Brain pericyte (primary cell): ENCODE data around the gene PPP2R2D.

ENCODE experiments used
- DNase-seq: peaks from one replicate; pipeline ENCODE4 v3.0.0-alpha.2; 2012; ENCODE audit warnings: low read depth, low spot score

PPP2R2D gene

DNA sequence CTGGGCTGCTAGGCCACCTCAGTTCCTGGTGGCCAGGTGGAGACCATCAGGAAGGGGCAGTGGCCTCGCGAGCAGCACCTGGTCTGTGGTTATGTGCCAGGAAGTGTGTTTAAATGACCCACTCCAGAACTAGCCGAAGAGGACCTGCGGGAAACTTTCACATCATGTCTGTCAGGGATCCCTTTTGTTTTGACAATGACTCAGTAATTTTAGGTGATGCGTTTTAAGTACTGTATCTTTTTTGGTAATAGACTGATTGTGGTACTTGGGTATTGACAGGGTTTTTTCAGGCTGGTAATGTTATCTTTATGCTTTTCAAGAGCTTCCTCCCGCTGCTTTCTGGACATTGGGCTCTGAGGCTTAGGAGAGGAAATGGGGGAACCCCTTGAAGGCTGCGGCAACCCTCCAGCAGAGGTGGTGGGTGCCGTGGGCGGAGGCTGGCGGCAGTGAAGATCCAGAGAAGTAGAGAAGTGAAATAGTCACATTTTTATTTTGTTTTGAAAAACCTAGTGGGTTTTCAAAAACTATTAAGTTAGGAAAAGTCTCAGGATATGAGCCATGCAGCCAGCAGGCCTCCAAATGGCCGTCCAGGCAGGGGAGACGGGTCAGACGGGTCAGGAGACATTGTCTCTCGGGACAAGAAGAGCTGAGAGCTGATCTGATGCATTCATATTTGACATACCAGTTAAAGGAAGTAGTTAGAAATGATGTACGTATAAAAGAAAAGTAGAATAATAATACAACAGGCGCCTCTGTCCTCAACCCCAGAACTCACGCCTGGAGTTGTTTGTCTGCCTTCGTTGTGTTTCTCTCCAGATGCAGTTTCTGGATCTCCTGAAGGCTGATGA lies 27.7 kb downstream of the PPP2R2D start:
- DNase-seq = no peak

DNA sequence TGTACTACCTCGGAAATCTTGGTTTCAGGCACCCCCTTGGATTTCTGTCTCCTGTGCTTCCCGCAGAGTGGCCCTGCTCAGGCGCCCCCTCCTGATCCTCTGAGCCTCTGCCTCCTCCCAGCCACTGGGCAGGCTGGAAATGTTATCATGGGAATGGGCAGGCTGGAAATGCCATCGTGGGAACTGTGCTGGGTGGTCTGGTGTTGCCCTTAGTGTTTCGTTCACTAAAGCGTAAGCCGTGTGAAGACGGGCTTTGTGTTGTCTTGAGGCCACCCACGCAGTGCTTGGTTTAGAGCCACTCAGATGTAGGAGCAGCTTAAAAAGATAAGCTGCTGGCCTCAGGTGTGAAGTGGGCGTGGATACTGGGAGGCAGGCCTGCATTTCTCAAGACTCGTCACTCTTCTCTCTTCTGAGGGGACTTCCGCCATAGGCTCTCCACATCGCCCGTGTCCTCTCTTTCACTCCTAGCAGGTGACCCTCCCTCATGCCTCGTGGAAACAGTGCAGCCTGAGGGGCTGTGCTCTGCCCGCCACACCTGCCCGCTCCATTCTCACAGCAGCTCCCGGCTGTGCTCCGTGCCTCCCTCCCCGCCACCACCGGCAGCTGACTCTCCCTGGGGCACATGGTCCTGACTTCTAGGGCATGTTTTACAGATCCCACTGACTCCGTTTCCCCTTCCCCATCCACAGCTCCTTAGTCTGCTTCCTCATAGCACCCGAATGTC lies 28.5 kb downstream of the PPP2R2D start:
- no peak for DNase-seq

GRCh38 chr10:131930150-131930549 lies 29.3 kb downstream of the PPP2R2D start:
- no peak for DNase-seq

DNA sequence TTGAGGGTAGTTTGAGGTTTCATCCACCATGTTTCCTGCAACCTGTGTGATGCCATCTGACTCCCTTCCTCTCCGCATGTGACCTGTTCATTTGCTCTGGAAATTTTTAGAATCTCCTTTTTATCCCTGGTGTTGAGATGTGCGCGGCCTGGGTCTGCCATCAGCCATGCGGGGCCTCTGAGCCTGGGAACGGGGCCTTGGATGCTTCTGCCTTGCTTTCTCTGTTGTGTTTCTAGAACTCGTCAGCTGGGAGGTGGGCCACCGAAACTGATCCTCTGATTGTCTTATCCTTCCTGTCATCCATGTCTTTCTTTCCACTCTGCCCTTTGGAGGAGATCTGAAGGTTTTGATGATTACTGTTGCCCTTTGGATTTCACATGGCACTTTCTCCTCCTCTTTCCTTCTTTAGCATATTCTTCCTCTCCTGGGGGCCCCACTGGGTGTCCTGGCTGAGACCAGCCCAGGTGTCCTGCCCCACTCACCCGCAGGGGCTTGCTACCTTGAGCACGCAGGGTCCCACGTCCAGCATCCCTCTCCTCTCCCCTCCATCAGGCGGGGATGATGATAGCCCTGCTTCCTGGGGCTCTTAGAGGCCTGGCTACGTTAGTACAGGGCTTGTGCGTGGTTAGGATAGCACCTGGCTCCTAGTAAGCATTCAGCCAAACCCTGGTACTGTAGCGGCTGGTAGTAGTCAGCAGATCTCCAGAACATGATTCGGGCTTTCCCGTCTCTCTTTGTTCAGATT lies 29.9 kb downstream of the PPP2R2D start:
- no peak for DNase-seq

DNA sequence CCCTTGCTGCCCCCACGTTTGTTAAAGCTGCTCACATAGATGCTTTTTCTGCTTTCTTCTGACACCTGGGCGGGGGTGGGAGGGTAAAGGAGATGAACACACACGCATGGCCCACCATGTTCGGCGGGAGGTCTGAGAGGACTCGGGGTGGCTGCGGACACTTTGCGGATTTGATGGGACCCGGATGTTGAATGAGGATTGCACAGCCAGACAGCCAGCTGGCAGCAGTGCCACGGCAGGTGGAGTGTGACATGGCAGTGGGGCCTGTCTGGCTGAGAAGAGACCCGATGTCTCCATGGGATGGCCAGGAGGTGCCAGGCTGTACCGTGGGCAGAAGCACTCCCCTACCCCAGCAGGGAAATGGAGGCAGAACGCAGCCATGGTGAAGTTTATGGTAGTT lies 31.2 kb downstream of the PPP2R2D start:
- no peak for DNase-seq

DNA sequence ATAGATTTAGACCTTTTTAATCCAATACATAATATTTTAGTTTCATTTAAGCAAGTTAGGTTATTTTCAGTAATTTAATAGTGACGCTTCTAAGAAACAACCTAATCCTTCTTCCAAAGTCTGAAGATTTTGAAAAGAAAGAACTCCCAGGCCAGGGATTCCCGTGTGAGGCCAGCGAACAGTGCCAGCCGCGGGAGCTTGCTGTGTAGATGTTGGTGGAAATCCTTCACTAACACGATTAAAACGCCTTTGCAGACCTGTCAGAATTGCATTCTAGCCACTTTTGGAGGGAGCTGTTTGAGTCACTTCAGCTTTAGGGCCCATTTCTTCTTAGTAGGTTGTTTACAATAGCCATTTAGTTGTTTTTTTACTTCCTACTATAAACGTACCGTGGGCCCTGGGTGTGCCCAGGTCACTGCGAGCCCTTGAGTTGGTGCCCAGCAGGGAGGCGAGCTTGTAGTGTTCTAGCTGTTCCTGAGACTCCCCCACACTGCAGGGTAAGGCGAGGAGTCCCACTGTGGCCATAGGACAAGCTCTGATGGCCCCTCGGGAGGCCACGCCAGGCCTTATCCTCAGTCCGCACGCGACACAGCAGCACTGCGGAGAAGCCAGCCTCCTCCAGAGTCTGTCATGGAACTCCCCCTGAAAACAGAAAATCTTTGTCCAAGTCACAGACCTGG lies 32.3 kb downstream of the PPP2R2D start:
- DNase-seq = no peak

DNA sequence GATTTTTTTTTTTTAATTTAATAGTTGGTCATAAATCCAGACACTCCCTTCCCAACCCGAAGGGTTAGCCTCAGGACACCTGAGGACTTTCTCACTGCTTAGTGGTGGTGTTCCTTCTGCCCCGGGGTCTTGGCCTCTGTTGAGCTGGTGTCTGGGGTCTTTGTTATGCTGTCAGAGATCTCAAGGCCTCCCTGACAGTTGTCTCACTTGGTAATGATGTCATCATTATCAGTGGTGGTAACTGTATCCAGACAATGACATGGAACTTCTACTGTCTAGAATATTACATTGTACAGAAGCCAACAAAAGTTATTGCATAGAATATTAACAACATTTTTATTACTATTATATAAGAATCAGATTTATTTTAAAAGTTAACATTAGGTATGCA lies 32.9 kb downstream of the PPP2R2D start:
- no peak for DNase-seq

- DNase-seq = no peak
Measured at GRCh38 chr10:131934769-131935168, 34.0 kb downstream of the PPP2R2D start.

DNA sequence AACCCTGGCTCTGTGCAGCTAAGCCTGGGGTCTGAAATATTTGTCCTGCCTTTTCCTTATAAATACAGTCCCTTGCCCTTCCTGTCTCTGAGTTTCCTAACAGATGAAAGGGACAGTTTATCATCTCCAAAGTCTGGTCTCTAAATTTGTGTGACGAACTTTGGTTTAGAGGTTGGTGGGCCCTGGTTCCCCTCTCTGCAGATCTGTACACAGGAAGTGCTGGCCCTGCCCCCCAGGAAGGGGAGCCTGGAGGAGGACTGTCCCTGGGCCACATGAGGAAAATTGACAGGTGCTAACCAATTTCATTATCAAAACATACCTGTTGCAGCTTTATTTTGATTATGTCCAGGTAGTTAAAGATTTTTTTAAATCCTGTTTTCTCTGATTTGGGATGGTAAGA lies 34.5 kb downstream of the PPP2R2D start:
- DNase-seq = no peak

DNA sequence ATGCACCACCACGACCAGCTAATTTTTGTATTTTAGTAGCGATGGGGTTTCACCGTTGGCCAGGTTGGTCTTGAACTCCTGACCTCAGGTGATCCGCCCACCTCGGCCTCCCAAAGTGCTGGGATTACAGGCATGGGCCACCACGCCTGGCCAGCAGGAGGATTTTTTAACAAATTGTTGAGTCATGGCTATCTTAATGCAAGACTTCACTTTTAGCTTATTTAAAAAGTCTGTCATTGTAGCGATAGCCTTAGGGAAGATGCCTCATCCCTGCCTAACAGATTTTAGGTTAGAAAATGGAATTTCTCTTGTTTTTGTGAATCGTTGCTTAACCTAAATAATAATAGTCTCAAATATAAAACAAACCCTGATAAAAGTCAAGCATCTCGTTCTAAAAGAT lies 35.5 kb downstream of the PPP2R2D start:
- no peak for DNase-seq

DNA sequence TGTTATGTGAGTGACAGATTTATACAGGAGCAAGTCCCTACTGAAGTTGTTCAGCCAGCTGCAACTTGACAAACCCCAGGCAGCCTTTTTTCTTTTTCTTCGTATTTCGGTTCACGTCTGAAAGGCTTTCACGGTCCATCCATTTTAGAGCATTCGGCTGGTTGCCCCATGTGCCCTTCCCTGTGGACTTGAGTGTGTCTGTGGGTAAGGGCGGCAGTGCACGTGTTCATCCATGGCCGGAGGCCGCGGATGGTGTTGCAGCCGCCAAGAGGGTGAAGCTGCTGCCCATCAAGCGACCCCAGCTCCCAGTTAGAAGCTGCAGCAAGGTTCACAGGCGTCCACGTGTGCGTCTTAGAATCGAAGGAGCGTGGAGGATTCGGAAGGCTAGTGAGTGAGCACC lies 35.9 kb downstream of the PPP2R2D start:
- DNase-seq = no peak

DNA sequence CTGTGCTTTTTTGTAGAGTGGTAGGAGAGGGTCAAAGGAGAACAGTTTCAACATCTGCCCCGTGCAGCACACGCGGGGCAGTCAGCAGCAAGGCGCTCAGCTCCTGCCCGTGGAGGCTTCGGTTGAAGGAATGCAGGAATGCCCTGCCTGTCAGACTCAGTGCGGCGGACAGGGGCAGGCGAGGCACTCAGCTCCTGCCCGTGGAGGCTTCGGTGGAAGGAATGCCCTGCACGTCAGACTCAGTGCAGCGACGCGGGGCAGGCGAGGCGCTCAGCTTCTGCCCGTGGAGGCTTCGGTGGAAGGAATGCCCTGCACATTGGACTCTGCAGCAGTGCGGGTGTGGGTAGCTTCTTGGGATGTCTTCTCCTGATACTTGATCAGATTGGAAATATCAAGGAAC lies 37.0 kb downstream of the PPP2R2D start:
- DNase-seq = no peak

- DNase-seq = no peak
Measured at GRCh38 chr10:131938681-131939080, 37.9 kb downstream of the PPP2R2D start.

GRCh38 chr10:131942455-131942854 lies 41.6 kb downstream of the PPP2R2D start:
- DNase-seq = no peak

- no peak for DNase-seq
Measured at GRCh38 chr10:131943021-131943814, 42.4 kb downstream of the PPP2R2D start.

DNA sequence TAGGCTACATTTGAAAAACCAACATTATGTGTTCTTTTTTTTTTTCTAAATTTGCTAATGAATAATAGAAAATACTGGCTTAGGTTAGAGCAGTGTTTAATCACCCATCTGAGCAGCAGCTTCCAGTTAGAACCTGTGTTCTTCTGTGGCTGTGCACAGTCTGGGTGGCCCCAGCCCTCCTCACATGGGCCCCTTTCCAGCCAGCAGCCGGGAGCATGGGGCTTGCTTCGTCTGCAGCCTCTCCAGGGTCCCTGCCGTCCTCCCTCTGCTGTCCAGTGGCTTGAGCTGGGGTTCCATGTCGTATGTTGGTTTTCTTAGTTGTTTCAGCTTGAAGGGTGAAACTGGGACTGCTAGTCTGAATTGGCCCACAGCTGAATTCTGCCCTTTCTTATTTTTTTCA lies 43.6 kb downstream of the PPP2R2D start:
- DNase-seq = no peak

DNA sequence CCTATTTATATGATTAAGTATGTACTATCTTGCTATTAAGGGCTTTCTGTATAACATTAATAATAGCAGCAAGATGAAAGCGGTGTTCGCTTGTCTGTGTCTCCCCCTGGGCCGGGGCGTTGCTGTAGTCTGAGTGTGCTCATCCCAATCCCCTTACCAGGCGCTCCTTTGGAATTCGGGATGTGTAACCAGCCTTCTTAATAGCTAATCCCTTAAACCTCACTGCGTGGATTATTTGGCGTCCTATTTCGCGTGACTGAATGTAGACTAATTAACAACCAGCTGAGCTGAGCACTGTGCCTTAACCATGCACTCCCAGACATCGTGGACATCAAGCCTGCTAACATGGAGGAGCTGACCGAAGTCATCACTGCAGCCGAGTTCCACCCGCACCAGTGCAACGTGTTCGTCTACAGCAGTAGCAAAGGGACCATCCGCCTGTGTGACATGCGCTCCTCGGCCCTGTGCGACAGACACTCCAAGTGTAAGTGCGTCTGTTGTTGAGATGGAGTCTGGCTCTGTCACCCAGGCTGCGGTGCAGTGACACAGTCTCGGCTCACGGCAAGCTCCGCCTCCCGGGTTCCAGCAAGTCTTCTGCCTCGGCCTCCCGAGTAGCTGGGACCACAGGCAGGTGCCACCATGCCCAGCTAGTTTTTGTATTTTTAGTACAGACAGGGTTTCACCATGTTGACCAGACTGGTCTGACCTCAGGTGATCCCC lies 44.3 kb downstream of the PPP2R2D start:
- DNase-seq = no peak

DNA sequence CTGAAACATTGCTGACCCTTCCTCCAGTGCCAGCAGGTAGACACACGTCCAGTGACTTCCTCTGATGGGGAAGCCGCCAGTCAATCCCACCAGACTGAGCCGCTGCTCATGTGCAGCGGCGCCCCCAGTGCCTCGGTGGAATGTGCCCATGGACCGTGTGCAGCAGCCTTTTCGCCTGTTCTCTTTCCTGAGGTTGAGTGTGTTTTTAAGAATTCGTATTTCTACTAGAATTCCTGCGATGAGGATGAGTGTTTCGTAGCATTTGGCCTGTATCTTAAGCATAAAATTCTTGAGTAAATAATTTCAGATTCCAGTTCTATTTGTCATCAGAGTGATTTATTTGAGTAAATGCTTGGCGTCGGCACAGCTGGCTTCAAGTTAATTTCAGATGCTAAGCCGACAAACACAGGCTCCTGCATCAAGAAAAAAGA lies 45.5 kb downstream of the PPP2R2D start:
- no peak for DNase-seq

DNA sequence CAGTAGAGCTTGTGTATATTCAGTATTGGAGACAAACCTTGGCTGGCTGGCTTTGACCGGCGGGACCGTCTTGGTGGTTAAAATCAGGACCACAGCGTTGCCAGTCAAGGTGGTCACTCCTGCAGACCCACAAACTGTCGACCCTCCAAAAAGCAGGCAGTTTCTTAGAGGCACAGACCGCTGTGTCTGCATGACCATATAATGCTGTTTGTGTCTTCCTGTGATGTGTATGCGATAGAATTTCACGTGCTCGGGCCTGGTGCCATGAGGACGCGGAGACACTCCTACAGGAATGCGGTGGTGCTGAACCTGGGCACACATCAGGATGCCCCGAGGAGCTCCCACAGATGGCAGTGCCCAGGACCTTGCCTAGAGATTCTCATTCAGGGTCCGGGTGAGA lies 46.1 kb downstream of the PPP2R2D start:
- DNase-seq = no peak

- no peak for DNase-seq
Measured at GRCh38 chr10:131947631-131948347, 47.0 kb downstream of the PPP2R2D start.
